MG63 (cell line): ENCODE results near the gene DENND1A. TPM values are rescaled to one million over a fixed set of nuclear protein-coding genes. Genes with fewer than 3 reads are reported as not detected.
"Not testable (repeated sequence)": the region's sequence is repeated elsewhere in the genome, so short reads cannot be mapped to it uniquely, and the experiment has no call there.

Experiments
- DNase-seq: peaks from one replicate; pipeline ENCODE4 v3.0.0-alpha.2; 2020
- H3K27me3 ChIP-seq: fragments of 250-450 bp; sonication (Bioruptor Pico); 2 replicates; pipeline ENCODE4 v1.5.1; 2020; ENCODE audit warnings: mild to moderate bottlenecking, moderate library complexity
- H3K36me3 ChIP-seq: fragments of 250-450 bp; sonication (Bioruptor Pico); 2 replicates; pipeline ENCODE4 v1.5.1; 2020; ENCODE audit warnings: mild to moderate bottlenecking, moderate library complexity
- H3K4me3 ChIP-seq: fragments of 250-450 bp; sonication (Bioruptor Pico); 2 replicates; pipeline ENCODE4 v1.5.1; 2020; ENCODE audit warnings: mild to moderate bottlenecking, moderate library complexity
- H3K9me3 ChIP-seq: fragments of 250-450 bp; sonication (Bioruptor Pico); 2 replicates; pipeline ENCODE4 v1.5.1; 2020; ENCODE audit warnings: mild to moderate bottlenecking, moderate library complexity
- total RNA-seq: library from RNA; depleted of rRNA; stranded (reverse); fragments of >200 nt; shearing (Covaris generic); gene quantifications from 2 replicates; pipeline ENCODE4 v1.2.3, GENCODE V29; 2014; ENCODE audit warnings: low replicate concordance

The DENND1A gene
- total RNA-seq, 1 experiment from 2014 or later: 35.3 TPM

GRCh38 chr9:123928533-123929176, 1.3 kb downstream of the DENND1A start:
- DNase-seq: no peak
- Histone ChIP-seq H3K4me3 (peak overlapping the region; percentile 69), H3K27me3 (no peaks in the 10 kb centered on the region), H3K36me3 (no peaks in the 10 kb centered on the region), H3K9me3 (peaks cover 2% of the 10 kb centered on the region; the same call in 1 of the 2 replicates)

- Histone ChIP-seq H3K4me3 (no peak overlapping the region; the same call in 1 of the 2 replicates), H3K36me3 (no peaks in the 10 kb centered on the region; the same call in 1 of the 2 replicates), H3K9me3 (peaks cover 2% of the 10 kb centered on the region; the same call in 1 of the 2 replicates), H3K27me3 (no peaks in the 10 kb centered on the region)
- DNase-seq: no peak
Observed at GRCh38 chr9:123927625-123928532, 2.0 kb downstream of the DENND1A start.

- no peak for DNase-seq
- Histone ChIP-seq H3K9me3 (peaks cover 2% of the 10 kb centered on the region; the same call in 1 of the 2 replicates), H3K4me3 (no peak overlapping the region), H3K36me3 (no peaks in the 10 kb centered on the region; the same call in 1 of the 2 replicates), H3K27me3 (no peaks in the 10 kb centered on the region)
Observed at GRCh38 chr9:123926941-123927340, 3.0 kb downstream of the DENND1A start.

- DNase-seq: no peak
- H3K4me3 ChIP-seq: no peak overlapping the region
- H3K27me3 ChIP-seq: no peaks in the 10 kb centered on the region
- no peaks in the 10 kb centered on the region; the same call in 1 of the 2 replicates for H3K36me3 ChIP-seq
- H3K9me3 ChIP-seq: peaks cover 2% of the 10 kb centered on the region; the same call in 1 of the 2 replicates
Observed at GRCh38 chr9:123925819-123926218, 4.1 kb downstream of the DENND1A start.

GRCh38 chr9:123925161-123925560, 4.8 kb downstream of the DENND1A start:
- no peak for DNase-seq
- H3K36me3 ChIP-seq: no peaks in the 10 kb centered on the region; the same call in 1 of the 2 replicates
- H3K27me3 ChIP-seq: no peaks in the 10 kb centered on the region
- H3K9me3 ChIP-seq: peaks cover 2% of the 10 kb centered on the region; the same call in 1 of the 2 replicates
- no peak overlapping the region for H3K4me3 ChIP-seq

- H3K4me3 ChIP-seq: no peak overlapping the region
- H3K9me3 ChIP-seq: peaks cover 2% of the 10 kb centered on the region; the same call in 1 of the 2 replicates
- no peaks in the 10 kb centered on the region for H3K27me3 ChIP-seq
- no peaks in the 10 kb centered on the region; the same call in 1 of the 2 replicates for H3K36me3 ChIP-seq
- DNase-seq: no peak
Observed at GRCh38 chr9:123924727-123925126, 5.2 kb downstream of the DENND1A start.

GRCh38 chr9:123923884-123924283, 6.0 kb downstream of the DENND1A start:
- H3K36me3 ChIP-seq: no peaks in the 10 kb centered on the region; the same call in 1 of the 2 replicates
- H3K9me3 ChIP-seq: peaks cover 2% of the 10 kb centered on the region; the same call in 1 of the 2 replicates
- no peak overlapping the region for H3K4me3 ChIP-seq
- no peaks in the 10 kb centered on the region for H3K27me3 ChIP-seq
- no peak for DNase-seq

- DNase-seq: no peak
- H3K9me3 ChIP-seq: peaks cover 2% of the 10 kb centered on the region; the same call in 1 of the 2 replicates
- H3K27me3 ChIP-seq: no peaks in the 10 kb centered on the region
- H3K36me3 ChIP-seq: no peaks in the 10 kb centered on the region; the same call in 1 of the 2 replicates
- H3K4me3 ChIP-seq: no peak overlapping the region
Observed at GRCh38 chr9:123923377-123923776, 6.5 kb downstream of the DENND1A start.

GRCh38 chr9:123922911-123923310, 7.0 kb downstream of the DENND1A start:
- no peaks in the 10 kb centered on the region; the same call in 1 of the 2 replicates for H3K36me3 ChIP-seq
- H3K27me3 ChIP-seq: no peaks in the 10 kb centered on the region
- H3K4me3 ChIP-seq: no peak overlapping the region
- H3K9me3 ChIP-seq: peaks cover 2% of the 10 kb centered on the region; the same call in 1 of the 2 replicates
- DNase-seq: no peak

GRCh38 chr9:123922431-123922830, 7.5 kb downstream of the DENND1A start:
- H3K9me3 ChIP-seq: peaks cover 2% of the 10 kb centered on the region; the same call in 1 of the 2 replicates
- H3K36me3 ChIP-seq: no peaks in the 10 kb centered on the region; the same call in 1 of the 2 replicates
- DNase-seq: no peak
- H3K27me3 ChIP-seq: no peaks in the 10 kb centered on the region
- no peak overlapping the region for H3K4me3 ChIP-seq

- Histone ChIP-seq H3K36me3 (no peaks in the 10 kb centered on the region), H3K27me3 (no peaks in the 10 kb centered on the region), H3K9me3 (peaks cover 2% of the 10 kb centered on the region; the same call in 1 of the 2 replicates), H3K4me3 (no peak overlapping the region)
- no peak for DNase-seq
Observed at GRCh38 chr9:123914517-123915196, 15.3 kb downstream of the DENND1A start.

GRCh38 chr9:123912167-123912897, 17.6 kb downstream of the DENND1A start:
- H3K9me3 ChIP-seq: peaks cover 4% of the 10 kb centered on the region; the same call in 1 of the 2 replicates

GRCh38 chr9:123911024-123911423, 18.9 kb downstream of the DENND1A start:
- no peak for DNase-seq
- H3K27me3 ChIP-seq: no peaks in the 10 kb centered on the region
- no peaks in the 10 kb centered on the region for H3K36me3 ChIP-seq
- H3K9me3 ChIP-seq: peaks cover 4% of the 10 kb centered on the region; the same call in 1 of the 2 replicates
- H3K4me3 ChIP-seq: no peak overlapping the region

More at GRCh38 chr9:123912167-123912897, 17.6 kb downstream of the DENND1A start:
- H3K36me3 ChIP-seq: no peaks in the 10 kb centered on the region
- no peak for DNase-seq
- no peak overlapping the region for H3K4me3 ChIP-seq
- no peaks in the 10 kb centered on the region for H3K27me3 ChIP-seq

- H3K36me3 ChIP-seq, DNase-seq, H3K27me3 ChIP-seq, H3K9me3 ChIP-seq, H3K4me3 ChIP-seq: not testable (repeated sequence)
Observed at GRCh38 chr9:123909192-123909591, 20.7 kb downstream of the DENND1A start.

GRCh38 chr9:123903550-123903949, 26.4 kb downstream of the DENND1A start:
- H3K36me3 ChIP-seq, H3K27me3 ChIP-seq, H3K9me3 ChIP-seq, DNase-seq, H3K4me3 ChIP-seq: not testable (repeated sequence)

- Histone ChIP-seq H3K4me3 (no peak overlapping the region), H3K27me3 (no peaks in the 10 kb centered on the region), H3K36me3 (no peaks in the 10 kb centered on the region), H3K9me3 (no peaks in the 10 kb centered on the region)
- DNase-seq: no peak
Observed at GRCh38 chr9:123894822-123895221, 35.1 kb downstream of the DENND1A start.
